ENCODE measurements around the gene CDK5RAP2.

GRCh38 chr9:120626512-120626911, 46.5 kb upstream of the CDK5RAP2 start:
- TF ChIP-seq CTCF (conservative IDR thresholded peaks at IDR 0.05; ENCODE audit: low read length) (no peak), EZH2phosphoT487 (IDR thresholded peaks at IDR 0.05; ENCODE audit: borderline replicate concordance) (no peak)
